Measurements from ENCODE around the gene SLC25A12. TPM values are rescaled to one million over a fixed set of nuclear protein-coding genes. Genes with fewer than 3 reads are reported as not detected.

The SLC25A12 gene
- total RNA-seq, 1 experiment from 2014 or later: 28.8 TPM

- ChIA-PET POLR2A (ENCODE audit: unreplicated experiment) (no interaction called here), CTCF (no interaction called here)
- Histone ChIP-seq H3K9me2 (ENCODE audit: insufficient read depth) (no peaks in the 10 kb centered on the region), H3K4me3 (no peak overlapping the region), H3F3A (ENCODE audit: insufficient read depth, low read depth) (peaks cover 11% of the 10 kb centered on the region), H2AFZ (no peak overlapping the region), H3K79me2 (ENCODE audit: low read depth) (no peaks in the 10 kb centered on the region), H3K36me3 (ENCODE audit: low read depth) (peaks cover 6% of the 10 kb centered on the region; the same call in 1 of the 2 replicates), H3K4me1 (replicated peaks; ENCODE audit: insufficient read depth) (no peaks in the 10 kb centered on the region), H3K27ac (no peak overlapping the region), H3K4me2 (no peak overlapping the region), H4K20me1 (ENCODE audit: insufficient read depth) (no peaks in the 10 kb centered on the region; the same call in 1 of the 2 replicates), H3K27me3 (ENCODE audit: insufficient read depth, low read depth) (no peaks in the 10 kb centered on the region), H3K9me3 (ENCODE audit: insufficient read depth, low read depth) (no peaks in the 10 kb centered on the region)
- no TSS peak for BruUV-seq (replicated peaks)
- TF ChIP-seq CTCF (conservative IDR thresholded peaks at IDR 0.05) (no peak), EZH2 (IDR thresholded peaks at IDR 0.05; ENCODE audit: low read depth) (no peak)
- intact Hi-C loops (cut with micrococcal nuclease; ENCODE audit: unreplicated experiment): no loop called here
- no peak for DNase-seq
These were observed 71.3 kb downstream of the SLC25A12 start for GRCh38 chr2:171822525-171823322.

GRCh38 chr2:171819453-171819852 lies 74.6 kb downstream of the SLC25A12 start:
- ChIA-PET POLR2A (ENCODE audit: unreplicated experiment) (interaction anchor here (0.6 to 0.7 kb wide), 2 partner anchors 12 to 151 kb away, joined by 3 to 7 read pairs; no protein-coding TSS in a partner anchor), CTCF (interaction anchor here (0.6 kb wide), 1 partner anchor 69 kb away, joined by 7 read pairs; no protein-coding TSS in a partner anchor)
- Histone ChIP-seq H3K36me3 (ENCODE audit: low read depth) (0 out of 2 replicates have a peak, but pooled peaks cover 6% of the 10 kb centered on the region), H3K4me3 (no peak overlapping the region), H3F3A (ENCODE audit: insufficient read depth, low read depth) (peaks cover 11% of the 10 kb centered on the region; the same call in 1 of the 2 replicates), H3K79me2 (ENCODE audit: low read depth) (no peaks in the 10 kb centered on the region), H3K4me1 (replicated peaks; ENCODE audit: insufficient read depth) (no peaks in the 10 kb centered on the region), H3K27ac (no peak overlapping the region), H3K4me2 (no peak overlapping the region), H2AFZ (no peak overlapping the region), H4K20me1 (ENCODE audit: insufficient read depth) (no peaks in the 10 kb centered on the region; the same call in 1 of the 2 replicates), H3K9me2 (ENCODE audit: insufficient read depth) (no peaks in the 10 kb centered on the region), H3K27me3 (ENCODE audit: insufficient read depth, low read depth) (no peaks in the 10 kb centered on the region), H3K9me3 (ENCODE audit: insufficient read depth, low read depth) (no peaks in the 10 kb centered on the region)
- intact Hi-C loops (cut with micrococcal nuclease; ENCODE audit: unreplicated experiment): no loop called here
- no peak for TF ChIP-seq EZH2 (IDR thresholded peaks at IDR 0.05; ENCODE audit: low read depth)
- TF ChIP-seq CTCF (conservative IDR thresholded peaks at IDR 0.05): no peak
- DNase-seq: no peak
- BruUV-seq (replicated peaks): no TSS peak

DNA sequence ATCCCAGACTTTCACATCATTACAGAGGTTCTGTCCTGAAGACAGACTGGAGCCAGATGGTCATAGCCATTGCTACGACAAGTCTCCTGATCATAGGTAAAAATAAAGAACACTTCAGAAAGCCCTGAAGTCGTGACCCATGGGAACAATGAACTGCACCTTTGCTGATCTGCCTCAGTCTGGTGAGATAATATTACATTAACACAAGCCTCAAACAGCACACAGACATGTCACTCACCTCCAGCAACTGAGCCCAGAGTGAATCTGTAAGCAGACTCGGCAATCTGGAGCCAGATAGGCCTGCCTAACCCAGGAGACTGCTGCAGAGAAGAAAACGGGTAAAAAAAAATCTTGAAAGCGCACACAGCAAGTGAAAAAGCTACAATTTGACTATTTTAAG lies 79.2 kb downstream of the SLC25A12 start:
- Histone ChIP-seq H3K4me3 (no peak overlapping the region), H2AFZ (no peak overlapping the region), H3K79me2 (ENCODE audit: low read depth) (no peaks in the 10 kb centered on the region), H3K36me3 (ENCODE audit: low read depth) (peaks cover 7% of the 10 kb centered on the region; the same call in 1 of the 2 replicates), H3K4me2 (no peak overlapping the region), H3F3A (ENCODE audit: insufficient read depth, low read depth) (0 out of 2 replicates have a peak, but pooled peaks cover 7% of the 10 kb centered on the region), H3K9me2 (ENCODE audit: insufficient read depth) (no peaks in the 10 kb centered on the region), H3K27ac (no peak overlapping the region), H4K20me1 (ENCODE audit: insufficient read depth) (0 out of 2 replicates have a peak, but pooled peaks cover 6% of the 10 kb centered on the region), H3K4me1 (replicated peaks; ENCODE audit: insufficient read depth) (no peaks in the 10 kb centered on the region), H3K27me3 (ENCODE audit: insufficient read depth, low read depth) (no peaks in the 10 kb centered on the region), H3K9me3 (ENCODE audit: insufficient read depth, low read depth) (no peaks in the 10 kb centered on the region)
- ChIA-PET POLR2A (ENCODE audit: unreplicated experiment) (interaction anchor here (0.6 to 0.7 kb wide), 2 partner anchors 10 to 21 kb away, joined by 3 to 14 read pairs; no protein-coding TSS in a partner anchor), CTCF (interaction anchor here (1.1 kb wide), 1 partner anchor 313 kb away, joined by 3 read pairs; no protein-coding TSS in a partner anchor)
- TF ChIP-seq CTCF (conservative IDR thresholded peaks at IDR 0.05): no peak
- TF ChIP-seq EZH2 (IDR thresholded peaks at IDR 0.05; ENCODE audit: low read depth): no peak
- intact Hi-C loops (cut with micrococcal nuclease; ENCODE audit: unreplicated experiment): loop anchor here (5.0 kb wide), 4 partner anchors 107 to 667 kb away; partner anchors contain the start of gene HAT1
- BruUV-seq (replicated peaks): no TSS peak
- DNase-seq: no peak

Data from PC-9 (cell line).